ENCODE data around the gene PRPS2. TPM values are rescaled to one million over a fixed set of nuclear protein-coding genes. Genes with fewer than 3 reads are reported as not detected.

Gene PRPS2
- total RNA-seq, 1 experiment from 2014 or later = 79.5 TPM

DNA sequence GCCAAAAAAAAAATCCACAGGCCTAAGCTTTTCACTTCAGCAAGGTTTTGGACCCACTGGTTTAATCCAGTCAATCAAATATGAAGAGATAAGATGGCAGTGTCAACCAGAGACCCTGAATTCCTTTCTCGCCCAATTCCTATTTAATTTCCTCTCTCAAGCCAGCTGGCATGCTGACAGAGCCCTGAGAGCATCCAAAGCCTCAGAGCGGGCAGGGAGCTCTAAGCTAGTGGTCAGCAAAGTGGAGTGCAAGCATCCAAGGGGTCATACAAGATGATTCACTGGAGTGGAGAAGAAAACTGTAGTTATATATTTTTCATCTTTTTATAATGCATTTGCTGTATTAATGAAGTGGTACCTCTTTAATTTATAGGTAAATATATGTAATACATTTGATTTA, 37.8 kb upstream of the PRPS2 start:
- Histone ChIP-seq H4K20me1 (ENCODE audit: insufficient read depth) (no peaks in the 10 kb centered on the region), H3K9me2 (ENCODE audit: insufficient read depth) (no peaks in the 10 kb centered on the region), H3K36me3 (ENCODE audit: control insufficient read depth in 1 of 2, insufficient read depth in 2 of 2, low read length in 2 of 2) (no peaks in the 10 kb centered on the region), H3K4me2 (ENCODE audit: low read length) (no peak overlapping the region), H2AFZ (ENCODE audit: low read depth, low read length, poor library complexity, severe bottlenecking) (no peak overlapping the region), H3K27me3 (ENCODE audit: insufficient read depth, low read length) (no peaks in the 10 kb centered on the region), H3K27ac (ENCODE audit: low read depth, low read length) (no peak overlapping the region), H3K4me3 (replicated peaks in 1 of 2; ENCODE audit: low read depth in 1 of 2, low read length in 2 of 2) (no peak overlapping the region), H3K79me2 (ENCODE audit: insufficient read depth, low read length) (no peaks in the 10 kb centered on the region), H3K4me1 (ENCODE audit: control insufficient read depth in 1 of 2, insufficient read depth in 2 of 2, low read length in 2 of 2) (no peaks in the 10 kb centered on the region), H3K9me3 (ENCODE audit: control insufficient read depth in 1 of 2, insufficient read depth in 1 of 2, low read depth in 1 of 2, low read length in 2 of 2) (no peaks in the 10 kb centered on the region), H3K9ac (ENCODE audit: low read length) (no peak overlapping the region)
- intact Hi-C loops (cut with micrococcal nuclease) = no loop called here
- ChIA-PET CTCF (no interaction called here), POLR2A (no interaction called here), RAD21 (ENCODE audit: low non-redundant PET in 1 of 2, low total read pairs in 2 of 2, uncharacterized antibody in 2 of 2, unreplicated experiment in 2 of 2) (no interaction called here)
- BruUV-seq (replicated peaks) = no TSS peak
- no peak for ATAC-seq
- DNase-seq (ENCODE audit: low read depth, low spot score) = no peak
- TF ChIP-seq, protein P1, sequence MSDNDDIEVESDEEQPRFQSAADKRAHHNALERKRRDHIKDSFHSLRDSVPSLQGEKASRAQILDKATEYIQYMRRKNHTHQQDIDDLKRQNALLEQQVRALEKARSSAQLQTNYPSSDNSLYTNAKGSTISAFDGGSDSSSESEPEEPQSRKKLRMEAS (IDR thresholded peaks at IDR 0.05) = no peak
- TF ChIP-seq JUND (IDR thresholded peaks at IDR 0.05) (no peak), POLR2A (IDR thresholded peaks at IDR 0.05; ENCODE audit: borderline replicate concordance, extremely low read depth, insufficient read depth, insufficient read length) (no peak), ZFX (IDR thresholded peaks at IDR 0.05) (no peak), ELF1 (IDR thresholded peaks at IDR 0.05; ENCODE audit: borderline replicate concordance, low read depth) (no peak), YY1 (IDR thresholded peaks at IDR 0.05; ENCODE audit: extremely low read depth, insufficient replicate concordance, low read depth, low read length) (no peak), SP1 (IDR thresholded peaks at IDR 0.05; ENCODE audit: low read depth) (no peak), EGR1 (IDR thresholded peaks at IDR 0.05; ENCODE audit: low read depth) (no peak), RAD21 (IDR thresholded peaks at IDR 0.05; ENCODE audit: low read depth) (no peak), POLR2AphosphoS5 (IDR thresholded peaks at IDR 0.05; ENCODE audit: low read depth, low read length) (no peak), SRF (IDR thresholded peaks at IDR 0.05; ENCODE audit: low read depth) (no peak), SIN3A (IDR thresholded peaks at IDR 0.05; ENCODE audit: low read depth) (no peak), EZH2phosphoT487 (IDR thresholded peaks at IDR 0.05; ENCODE audit: borderline replicate concordance) (no peak), FOSL1 (IDR thresholded peaks at IDR 0.05; ENCODE audit: low read depth) (no peak), EZH2 (IDR thresholded peaks at IDR 0.05) (no peak), ZNF274 (IDR thresholded peaks at IDR 0.05; ENCODE audit: low read depth, low read length) (no peak)
- TF ChIP-seq, protein P2, sequence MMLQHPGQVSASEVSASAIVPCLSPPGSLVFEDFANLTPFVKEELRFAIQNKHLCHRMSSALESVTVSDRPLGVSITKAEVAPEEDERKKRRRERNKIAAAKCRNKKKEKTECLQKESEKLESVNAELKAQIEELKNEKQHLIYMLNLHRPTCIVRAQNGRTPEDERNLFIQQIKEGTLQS (IDR thresholded peaks at IDR 0.05) = no peak
- TF ChIP-seq, protein P3, sequence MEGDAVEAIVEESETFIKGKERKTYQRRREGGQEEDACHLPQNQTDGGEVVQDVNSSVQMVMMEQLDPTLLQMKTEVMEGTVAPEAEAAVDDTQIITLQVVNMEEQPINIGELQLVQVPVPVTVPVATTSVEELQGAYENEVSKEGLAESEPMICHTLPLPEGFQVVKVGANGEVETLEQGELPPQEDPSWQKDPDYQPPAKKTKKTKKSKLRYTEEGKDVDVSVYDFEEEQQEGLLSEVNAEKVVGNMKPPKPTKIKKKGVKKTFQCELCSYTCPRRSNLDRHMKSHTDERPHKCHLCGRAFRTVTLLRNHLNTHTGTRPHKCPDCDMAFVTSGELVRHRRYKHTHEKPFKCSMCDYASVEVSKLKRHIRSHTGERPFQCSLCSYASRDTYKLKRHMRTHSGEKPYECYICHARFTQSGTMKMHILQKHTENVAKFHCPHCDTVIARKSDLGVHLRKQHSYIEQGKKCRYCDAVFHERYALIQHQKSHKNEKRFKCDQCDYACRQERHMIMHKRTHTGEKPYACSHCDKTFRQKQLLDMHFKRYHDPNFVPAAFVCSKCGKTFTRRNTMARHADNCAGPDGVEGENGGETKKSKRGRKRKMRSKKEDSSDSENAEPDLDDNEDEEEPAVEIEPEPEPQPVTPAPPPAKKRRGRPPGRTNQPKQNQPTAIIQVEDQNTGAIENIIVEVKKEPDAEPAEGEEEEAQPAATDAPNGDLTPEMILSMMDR (IDR thresholded peaks at IDR 0.05 in 2 of 3, conservative IDR thresholded peaks at IDR 0.05 in 1 of 3; ENCODE audit: borderline replicate concordance in 1 of 3, insufficient read depth in 1 of 3, low read depth in 2 of 3, low read length in 2 of 3) = no peak
- TF ChIP-seq, protein P4, sequence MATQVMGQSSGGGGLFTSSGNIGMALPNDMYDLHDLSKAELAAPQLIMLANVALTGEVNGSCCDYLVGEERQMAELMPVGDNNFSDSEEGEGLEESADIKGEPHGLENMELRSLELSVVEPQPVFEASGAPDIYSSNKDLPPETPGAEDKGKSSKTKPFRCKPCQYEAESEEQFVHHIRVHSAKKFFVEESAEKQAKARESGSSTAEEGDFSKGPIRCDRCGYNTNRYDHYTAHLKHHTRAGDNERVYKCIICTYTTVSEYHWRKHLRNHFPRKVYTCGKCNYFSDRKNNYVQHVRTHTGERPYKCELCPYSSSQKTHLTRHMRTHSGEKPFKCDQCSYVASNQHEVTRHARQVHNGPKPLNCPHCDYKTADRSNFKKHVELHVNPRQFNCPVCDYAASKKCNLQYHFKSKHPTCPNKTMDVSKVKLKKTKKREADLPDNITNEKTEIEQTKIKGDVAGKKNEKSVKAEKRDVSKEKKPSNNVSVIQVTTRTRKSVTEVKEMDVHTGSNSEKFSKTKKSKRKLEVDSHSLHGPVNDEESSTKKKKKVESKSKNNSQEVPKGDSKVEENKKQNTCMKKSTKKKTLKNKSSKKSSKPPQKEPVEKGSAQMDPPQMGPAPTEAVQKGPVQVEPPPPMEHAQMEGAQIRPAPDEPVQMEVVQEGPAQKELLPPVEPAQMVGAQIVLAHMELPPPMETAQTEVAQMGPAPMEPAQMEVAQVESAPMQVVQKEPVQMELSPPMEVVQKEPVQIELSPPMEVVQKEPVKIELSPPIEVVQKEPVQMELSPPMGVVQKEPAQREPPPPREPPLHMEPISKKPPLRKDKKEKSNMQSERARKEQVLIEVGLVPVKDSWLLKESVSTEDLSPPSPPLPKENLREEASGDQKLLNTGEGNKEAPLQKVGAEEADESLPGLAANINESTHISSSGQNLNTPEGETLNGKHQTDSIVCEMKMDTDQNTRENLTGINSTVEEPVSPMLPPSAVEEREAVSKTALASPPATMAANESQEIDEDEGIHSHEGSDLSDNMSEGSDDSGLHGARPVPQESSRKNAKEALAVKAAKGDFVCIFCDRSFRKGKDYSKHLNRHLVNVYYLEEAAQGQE (IDR thresholded peaks at IDR 0.05; ENCODE audit: low read depth) = no peak
